ENCODE data around the gene PTPRN2.

The PTPRN2 gene

GRCh38 chr7:158014976-158015375 lies 572.6 kb downstream of the PTPRN2 start:
- no peak for DNase-seq

- no peak for DNase-seq
Observed at GRCh38 chr7:158013085-158013668, 574.4 kb downstream of the PTPRN2 start.

GRCh38 chr7:158011941-158012340 lies 575.7 kb downstream of the PTPRN2 start:
- DNase-seq, result no peak

GRCh38 chr7:158010961-158011693 lies 576.5 kb downstream of the PTPRN2 start:
- DNase-seq, result no peak

GRCh38 chr7:158009886-158010285 lies 577.7 kb downstream of the PTPRN2 start:
- no peak for DNase-seq

- DNase-seq, result no peak
Observed at GRCh38 chr7:158008267-158008666, 579.4 kb downstream of the PTPRN2 start.

- DNase-seq, result no peak
Observed at GRCh38 chr7:158007697-158008257, 579.8 kb downstream of the PTPRN2 start.

- no peak for DNase-seq
Observed at GRCh38 chr7:158006841-158007696, 580.6 kb downstream of the PTPRN2 start.

GRCh38 chr7:158005531-158005930 lies 582.1 kb downstream of the PTPRN2 start:
- no peak for DNase-seq

GRCh38 chr7:158004123-158004490 lies 583.5 kb downstream of the PTPRN2 start:
- no peak for DNase-seq

GRCh38 chr7:158003441-158004122 lies 584.0 kb downstream of the PTPRN2 start:
- no peak for DNase-seq

- DNase-seq, result no peak
Observed at GRCh38 chr7:158002486-158003080, 585.0 kb downstream of the PTPRN2 start.

- no peak for DNase-seq
Observed at GRCh38 chr7:158001621-158002320, 585.9 kb downstream of the PTPRN2 start.

GRCh38 chr7:158001003-158001402 lies 586.6 kb downstream of the PTPRN2 start:
- no peak for DNase-seq

GRCh38 chr7:158000160-158000559 lies 587.5 kb downstream of the PTPRN2 start:
- no peak for DNase-seq

- DNase-seq, result no peak
Observed at GRCh38 chr7:157998884-157999552, 588.6 kb downstream of the PTPRN2 start.

- DNase-seq, result no peak
Observed at GRCh38 chr7:157997471-157997870, 590.2 kb downstream of the PTPRN2 start.

GRCh38 chr7:157997080-157997440 lies 590.6 kb downstream of the PTPRN2 start:
- DNase-seq, result no peak

GRCh38 chr7:157996359-157997079 lies 591.1 kb downstream of the PTPRN2 start:
- DNase-seq, result no peak

GRCh38 chr7:157995815-157996214 lies 591.8 kb downstream of the PTPRN2 start:
- no peak for DNase-seq

- DNase-seq, result no peak
Observed at GRCh38 chr7:157994319-157994718, 593.3 kb downstream of the PTPRN2 start.
